ENCODE data around the gene FNIP1. TPM values are rescaled to one million over a fixed set of nuclear protein-coding genes. Genes with fewer than 3 reads are reported as not detected.
"Not testable (repeated sequence)": the region's sequence is repeated elsewhere in the genome, so short reads cannot be mapped to it uniquely, and the experiment has no call there.

The FNIP1 gene
- polyA plus RNA-seq (2013, experiment 1 of 2) = 18.2 TPM
- polyA plus RNA-seq (2013, experiment 2 of 2) = 18.2 TPM

GRCh38 chr5:131796793-131797693, at the start of gene FNIP1:
Gene FNIP1, minus strand, starts transcription at chr5:131797017. Its CDS starts 96 bp downstream, at chr5:131796921.
- Histone ChIP-seq H4K91ac (ENCODE audit: low read length) (peak within 1 kb of the TSS; percentile 81), H3K27ac (ENCODE audit: low read length, poor library complexity, severe bottlenecking) (peak within 1 kb of the TSS; percentile 92), H3K4me1 (ENCODE audit: control insufficient read depth, insufficient read depth, low read depth, low read length) (peaks cover 6% of the 10 kb centered on the region), H2BK15ac (ENCODE audit: low read depth, poor library complexity, severe bottlenecking) (peak within 1 kb of the TSS; percentile 70), H3K9me3 (ENCODE audit: control insufficient read depth, low read length) (no peaks in the 10 kb centered on the region), H3K14ac (ENCODE audit: low read length in 2 of 2) (peak within 1 kb of the TSS in 1 of 2 experiments; percentile 95), H3K27me3 (ENCODE audit: control insufficient read depth in 1 of 2, insufficient read depth in 1 of 2, low read length in 2 of 2) (no peaks in the 10 kb centered on the region), H3K4me2 (ENCODE audit: low read length, poor library complexity, severe bottlenecking) (peak within 1 kb of the TSS; percentile 82), H3K4ac (ENCODE audit: low read depth in 1 of 2, low read length in 2 of 2) (peak within 1 kb of the TSS; percentile 57 to 96), H2BK5ac (ENCODE audit: low read depth, low read length, poor library complexity, severe bottlenecking) (peak within 1 kb of the TSS; percentile 79), H3K9ac (ENCODE audit: low read length) (peak within 1 kb of the TSS; percentile 99), H3K79me1 (replicated peaks; ENCODE audit: low read length, poor library complexity, severe bottlenecking) (no peaks in the 10 kb centered on the region), H2AK5ac (ENCODE audit: low read length, severe bottlenecking) (no peak within 1 kb of the TSS), H3K18ac (ENCODE audit: low read depth in 1 of 2, low read length in 2 of 2) (peak within 1 kb of the TSS; percentile 74 to 99), H3K36me3 (ENCODE audit: control insufficient read depth in 1 of 2, insufficient read depth in 2 of 2, low read depth in 1 of 2, low read length in 2 of 2) (peaks cover 0 to 14% of the 10 kb centered on the region in 2 experiments), H3K4me3 (ENCODE audit: insufficient read depth in 1 of 2, low read depth in 1 of 2, low read length in 2 of 2) (peak within 1 kb of the TSS; percentile 80 to 90), H3K23ac (ENCODE audit: low read length in 2 of 2) (peak within 1 kb of the TSS in 1 of 2 experiments; percentile 93), H2BK120ac (ENCODE audit: low read depth, low read length) (peak within 1 kb of the TSS; percentile 93), H4K8ac (ENCODE audit: low read length) (peak within 1 kb of the TSS; percentile 93), H2BK12ac (ENCODE audit: low read length in 2 of 2) (peak within 1 kb of the TSS in 1 of 2 experiments; percentile 95), H2AFZ (ENCODE audit: low read depth, low read length) (peak within 1 kb of the TSS; percentile 99)
- WGBS = under 1% methylated on average over 69 of the region's 79 CpGs
- DNase-seq = peak; percentile 98

DNA sequence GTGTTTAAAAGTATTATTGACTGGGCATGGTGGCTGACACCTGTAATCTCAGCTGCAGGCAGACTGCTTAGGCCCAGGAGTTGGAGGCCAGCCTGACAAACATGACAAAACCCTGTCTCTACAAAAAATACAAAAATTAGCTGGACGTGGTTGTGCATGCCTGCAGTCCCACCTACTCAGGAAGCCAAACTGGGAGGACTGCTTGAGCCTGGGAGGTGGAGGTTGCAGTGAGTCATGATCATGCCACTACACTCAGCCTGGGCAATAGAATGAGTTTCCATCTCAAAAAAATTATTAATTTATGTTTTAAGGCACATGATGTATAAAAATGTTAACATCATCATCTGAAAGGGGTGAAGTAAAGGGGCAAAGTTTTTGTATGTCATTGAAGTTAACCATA, 49.7 kb upstream of the FNIP1 start:
- Histone ChIP-seq H3K9ac (ENCODE audit: low read length) (no peak overlapping the region), H4K91ac (ENCODE audit: low read length) (no peak overlapping the region), H3K4me3 (ENCODE audit: insufficient read depth in 1 of 2, low read depth in 1 of 2, low read length in 2 of 2) (no peak overlapping the region), H3K14ac (ENCODE audit: low read length in 2 of 2) (no peak overlapping the region), H2BK120ac (ENCODE audit: low read depth, low read length) (no peak overlapping the region), H4K8ac (ENCODE audit: low read length) (no peak overlapping the region), H2BK12ac (ENCODE audit: low read length in 2 of 2) (no peak overlapping the region), H3K4ac (ENCODE audit: low read depth in 1 of 2, low read length in 2 of 2) (no peak overlapping the region), H2BK15ac (ENCODE audit: low read depth, poor library complexity, severe bottlenecking) (no peak overlapping the region), H2BK5ac (ENCODE audit: low read depth, low read length, poor library complexity, severe bottlenecking) (no peak overlapping the region), H3K4me1 (ENCODE audit: control insufficient read depth, insufficient read depth, low read depth, low read length) (no peaks in the 10 kb centered on the region), H2AK5ac (ENCODE audit: low read length, severe bottlenecking) (no peak overlapping the region), H3K23ac (ENCODE audit: low read length in 2 of 2) (no peak overlapping the region), H3K79me1 (replicated peaks; ENCODE audit: low read length, poor library complexity, severe bottlenecking) (no peaks in the 10 kb centered on the region), H3K36me3 (ENCODE audit: control insufficient read depth in 1 of 2, insufficient read depth in 2 of 2, low read depth in 1 of 2, low read length in 2 of 2) (no peaks in the 10 kb centered on the region), H2AFZ (ENCODE audit: low read depth, low read length) (no peak overlapping the region), H3K27ac (ENCODE audit: low read length, poor library complexity, severe bottlenecking) (no peak overlapping the region), H3K9me3 (ENCODE audit: control insufficient read depth, low read length) (peaks cover 69% of the 10 kb centered on the region), H3K27me3 (ENCODE audit: control insufficient read depth in 1 of 2, insufficient read depth in 1 of 2, low read length in 2 of 2) (no peaks in the 10 kb centered on the region), H3K4me2 (ENCODE audit: low read length, poor library complexity, severe bottlenecking) (no peak overlapping the region), H3K18ac (ENCODE audit: low read depth in 1 of 2, low read length in 2 of 2) (no peak overlapping the region)
- no CpG with 5 or more reads among the region's 1 CpG for WGBS
- DNase-seq = no peak

GRCh38 chr5:131845828-131846227, 49.0 kb upstream of the FNIP1 start:
- Histone ChIP-seq H2AK5ac (ENCODE audit: low read length, severe bottlenecking) (no peak overlapping the region), H3K4me2 (ENCODE audit: low read length, poor library complexity, severe bottlenecking) (no peak overlapping the region), H3K36me3 (ENCODE audit: control insufficient read depth in 1 of 2, insufficient read depth in 2 of 2, low read depth in 1 of 2, low read length in 2 of 2) (no peaks in the 10 kb centered on the region)

GRCh38 chr5:131842971-131843370, 46.2 kb upstream of the FNIP1 start:
- H2BK12ac ChIP-seq (ENCODE audit: low read length in 2 of 2); H3K14ac ChIP-seq (ENCODE audit: low read length in 2 of 2); H3K23ac ChIP-seq (ENCODE audit: low read length in 2 of 2); H3K36me3 ChIP-seq (ENCODE audit: control insufficient read depth in 1 of 2, insufficient read depth in 2 of 2, low read depth in 1 of 2, low read length in 2 of 2); H3K4me3 ChIP-seq (ENCODE audit: insufficient read depth in 1 of 2, low read depth in 1 of 2, low read length in 2 of 2); H4K8ac ChIP-seq (ENCODE audit: low read length); H3K27me3 ChIP-seq (ENCODE audit: control insufficient read depth in 1 of 2, insufficient read depth in 1 of 2, low read length in 2 of 2); H3K18ac ChIP-seq (ENCODE audit: low read depth in 1 of 2, low read length in 2 of 2); H2BK5ac ChIP-seq (ENCODE audit: low read depth, low read length, poor library complexity, severe bottlenecking); DNase-seq; H3K4me2 ChIP-seq (ENCODE audit: low read length, poor library complexity, severe bottlenecking); H3K4me1 ChIP-seq (ENCODE audit: control insufficient read depth, insufficient read depth, low read depth, low read length); H2BK120ac ChIP-seq (ENCODE audit: low read depth, low read length); H2AFZ ChIP-seq (ENCODE audit: low read depth, low read length); H3K9ac ChIP-seq (ENCODE audit: low read length); H2AK5ac ChIP-seq (ENCODE audit: low read length, severe bottlenecking); H3K79me1 ChIP-seq (replicated peaks; ENCODE audit: low read length, poor library complexity, severe bottlenecking); H4K91ac ChIP-seq (ENCODE audit: low read length); H3K4ac ChIP-seq (ENCODE audit: low read depth in 1 of 2, low read length in 2 of 2); H3K27ac ChIP-seq (ENCODE audit: low read length, poor library complexity, severe bottlenecking); H2BK15ac ChIP-seq (ENCODE audit: low read depth, poor library complexity, severe bottlenecking): not testable (repeated sequence)
- H3K9me3 ChIP-seq (ENCODE audit: control insufficient read depth, low read length) = peaks cover 62% of the 10 kb centered on the region
- WGBS = 100% methylated on average over 1 of the region's 1 CpG

More at GRCh38 chr5:131845828-131846227, 49.0 kb upstream of the FNIP1 start:
- Histone ChIP-seq H3K27ac (ENCODE audit: low read length, poor library complexity, severe bottlenecking) (no peak overlapping the region), H2BK120ac (ENCODE audit: low read depth, low read length) (no peak overlapping the region), H3K4ac (ENCODE audit: low read depth in 1 of 2, low read length in 2 of 2) (no peak overlapping the region), H3K9me3 (ENCODE audit: control insufficient read depth, low read length) (peaks cover 67% of the 10 kb centered on the region), H4K91ac (ENCODE audit: low read length) (no peak overlapping the region), H3K9ac (ENCODE audit: low read length) (no peak overlapping the region), H3K27me3 (ENCODE audit: control insufficient read depth in 1 of 2, insufficient read depth in 1 of 2, low read length in 2 of 2) (no peaks in the 10 kb centered on the region), H3K14ac (ENCODE audit: low read length in 2 of 2) (no peak overlapping the region), H3K4me1 (ENCODE audit: control insufficient read depth, insufficient read depth, low read depth, low read length) (no peaks in the 10 kb centered on the region), H2BK5ac (ENCODE audit: low read depth, low read length, poor library complexity, severe bottlenecking) (no peak overlapping the region), H2AFZ (ENCODE audit: low read depth, low read length) (no peak overlapping the region), H2BK12ac (ENCODE audit: low read length in 2 of 2) (no peak overlapping the region), H3K79me1 (replicated peaks; ENCODE audit: low read length, poor library complexity, severe bottlenecking) (no peaks in the 10 kb centered on the region), H2BK15ac (ENCODE audit: low read depth, poor library complexity, severe bottlenecking) (no peak overlapping the region), H3K23ac (ENCODE audit: low read length in 2 of 2) (no peak overlapping the region), H3K18ac (ENCODE audit: low read depth in 1 of 2, low read length in 2 of 2) (no peak overlapping the region), H4K8ac (ENCODE audit: low read length) (no peak overlapping the region), H3K4me3 (ENCODE audit: insufficient read depth in 1 of 2, low read depth in 1 of 2, low read length in 2 of 2) (no peak overlapping the region)
- no peak for DNase-seq

Data from mesenchymal stem cell (in vitro differentiated cells and primary cell).